Uterus (tissue), 4 donors: Measurements from ENCODE around the gene CLEC9A. TPM values are rescaled to one million over a fixed set of nuclear protein-coding genes. Genes with fewer than 3 reads are reported as not detected.

ENCODE experiments used
- DNase-seq, 2 donors: peaks; one replicate each; pipeline ENCODE4 v3.0.0-alpha.2; 2019 to 2020
- H3K27ac ChIP-seq, 2 donors: fragments of 200-600 bp; sonication (generic); 1 replicate in 1 of 2; 2 replicates in 1 of 2; pipeline ENCODE4 v1.5.1; 2016 to 2018
- H3K27me3 ChIP-seq, 2 donors: fragments of 200-600 bp; sonication (generic); one replicate each; pipeline ENCODE4 v1.5.1; 2018 to 2019; ENCODE audit warnings: control low read depth in 1 of 2
- H3K36me3 ChIP-seq, 2 donors: fragments of 200-600 bp; sonication (generic); one replicate each; pipeline ENCODE4 v1.5.1; 2019; ENCODE audit warnings: control low read depth in 1 of 2
- H3K4me1 ChIP-seq, 2 donors: fragments of 200-600 bp; sonication (generic); one replicate each; pipeline ENCODE4 v1.5.1; 2018 to 2019; ENCODE audit warnings: control low read depth in 1 of 2
- H3K4me3 ChIP-seq, 2 donors: fragments of 200-600 bp; sonication (generic); 1 replicate in 1 of 2; 2 replicates in 1 of 2; pipeline ENCODE4 v1.5.1; 2018 to 2019; ENCODE audit warnings: mild to moderate bottlenecking in 1 of 2
- H3K9me3 ChIP-seq, 2 donors: fragments of 200-600 bp; sonication (generic); one replicate each; pipeline ENCODE4 v1.5.1; 2019; ENCODE audit warnings: control low read depth in 1 of 2
- POLR2A ChIP-seq, 2 donors: fragments of 450-650 bp; IDR thresholded peaks; one replicate each; pipeline ENCODE4 v1.6.1; 2016; ENCODE audit warnings: antibody characterized with exemption in 2 of 2, mild to moderate bottlenecking in 1 of 2, moderate library complexity in 1 of 2
- intact Hi-C: fragments of 100-400 bp; cut with DNase I; formaldehyde crosslinking; loops from one replicate; pipeline ENCODE4 v1.15.1; 2023; ENCODE audit warnings: low total_unique reads
- total RNA-seq, 4 donors: library from RNA; depleted of rRNA in 3 of 4; stranded (reverse); fragments of >200 nt in 3 of 4; gene quantifications; one replicate each; pipeline versions ENCODE4 v1.1.0 to v1.2.4, GENCODE V29; 2014 to 2023
- TF ChIP-seq, protein P1 (sequence below), 4 experiments: fragments of 200-600 bp in 2 of 4; fragments of 450-650 bp in 2 of 4; sonication (generic) in 2 of 4; IDR thresholded peaks; one replicate each; pipeline ENCODE4 v1.5.1; 2016 to 2019; ENCODE audit warnings: antibody characterized with exemption in 4 of 4, mild to moderate bottlenecking in 2 of 4, moderate library complexity in 1 of 4
- donor health status: DM: yes; HTN: yes; CAD: no.

Gene CLEC9A
- total RNA-seq, 4 donors from 2014 or later = 0.90 TPM; not detected in 3

DNA sequence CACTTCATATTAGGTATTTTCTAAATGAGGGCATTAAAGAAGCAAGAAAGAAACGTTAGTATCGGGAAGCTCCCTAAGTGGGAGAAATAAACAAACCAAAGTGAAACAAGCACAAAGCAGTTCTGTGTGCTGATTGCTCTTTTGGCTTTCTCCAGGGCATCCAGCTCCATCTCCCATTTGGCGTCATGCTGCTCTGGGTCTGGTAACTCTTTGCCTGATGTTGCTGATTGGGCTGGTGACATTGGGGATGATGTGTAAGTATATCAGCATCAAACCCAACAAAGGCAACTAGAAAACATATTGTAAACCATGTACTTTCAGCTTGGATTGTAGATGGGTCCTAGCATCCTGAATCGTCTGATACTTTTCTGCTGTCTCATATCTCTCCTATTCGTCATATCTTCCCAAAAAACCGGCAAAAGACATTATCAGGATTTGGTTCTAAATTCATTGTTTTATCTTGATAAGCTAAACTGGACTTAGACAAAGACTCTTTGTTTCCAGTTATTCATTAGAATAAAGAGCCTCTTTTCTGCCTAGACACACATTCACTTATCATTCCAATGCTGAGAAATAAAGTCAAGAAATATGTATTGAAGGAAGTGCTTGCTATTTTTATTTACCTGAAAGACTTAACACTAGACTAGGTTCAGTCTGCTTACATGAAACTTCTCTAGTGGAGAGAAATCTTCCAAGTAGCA lies 17.7 kb upstream of the CLEC9A start:
- no peak for TF ChIP-seq POLR2A (IDR thresholded peaks at IDR 0.05)
- TF ChIP-seq, protein P1, sequence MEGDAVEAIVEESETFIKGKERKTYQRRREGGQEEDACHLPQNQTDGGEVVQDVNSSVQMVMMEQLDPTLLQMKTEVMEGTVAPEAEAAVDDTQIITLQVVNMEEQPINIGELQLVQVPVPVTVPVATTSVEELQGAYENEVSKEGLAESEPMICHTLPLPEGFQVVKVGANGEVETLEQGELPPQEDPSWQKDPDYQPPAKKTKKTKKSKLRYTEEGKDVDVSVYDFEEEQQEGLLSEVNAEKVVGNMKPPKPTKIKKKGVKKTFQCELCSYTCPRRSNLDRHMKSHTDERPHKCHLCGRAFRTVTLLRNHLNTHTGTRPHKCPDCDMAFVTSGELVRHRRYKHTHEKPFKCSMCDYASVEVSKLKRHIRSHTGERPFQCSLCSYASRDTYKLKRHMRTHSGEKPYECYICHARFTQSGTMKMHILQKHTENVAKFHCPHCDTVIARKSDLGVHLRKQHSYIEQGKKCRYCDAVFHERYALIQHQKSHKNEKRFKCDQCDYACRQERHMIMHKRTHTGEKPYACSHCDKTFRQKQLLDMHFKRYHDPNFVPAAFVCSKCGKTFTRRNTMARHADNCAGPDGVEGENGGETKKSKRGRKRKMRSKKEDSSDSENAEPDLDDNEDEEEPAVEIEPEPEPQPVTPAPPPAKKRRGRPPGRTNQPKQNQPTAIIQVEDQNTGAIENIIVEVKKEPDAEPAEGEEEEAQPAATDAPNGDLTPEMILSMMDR (IDR thresholded peaks at IDR 0.05) = no peak
- Histone ChIP-seq H3K36me3 (no peaks in the 10 kb centered on the region), H3K27me3 (no peaks in the 10 kb centered on the region), H3K27ac (no peak overlapping the region), H3K4me3 (no peak overlapping the region), H3K9me3 (no peaks in the 10 kb centered on the region), H3K4me1 (no peaks in the 10 kb centered on the region)
- intact Hi-C loops = no loop called here
- DNase-seq = no peak

DNA sequence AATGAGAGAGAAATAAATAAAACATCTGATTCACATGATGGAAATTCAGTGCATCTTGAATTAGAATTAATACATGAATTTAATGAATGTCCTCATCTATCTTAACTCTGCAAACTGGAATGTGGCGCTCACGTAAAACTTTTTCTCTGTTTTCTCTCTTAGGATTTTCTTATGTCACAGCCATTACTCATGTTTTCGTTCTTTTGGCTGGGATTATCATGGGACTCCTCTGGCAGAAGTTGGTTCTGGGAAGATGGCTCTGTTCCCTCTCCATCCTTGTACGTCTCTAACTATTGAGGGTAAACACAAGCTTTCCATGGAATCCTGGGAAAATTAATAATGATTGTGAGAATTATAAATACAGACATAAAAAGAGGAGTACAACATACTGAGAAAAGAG lies 15.0 kb upstream of the CLEC9A start:
- intact Hi-C loops = no loop called here
- Histone ChIP-seq H3K4me3 (no peak overlapping the region), H3K27ac (no peak overlapping the region), H3K4me1 (no peaks in the 10 kb centered on the region), H3K9me3 (no peaks in the 10 kb centered on the region), H3K36me3 (no peaks in the 10 kb centered on the region), H3K27me3 (no peaks in the 10 kb centered on the region)
- TF ChIP-seq, protein P1 (IDR thresholded peaks at IDR 0.05) = no peak
- no peak for TF ChIP-seq POLR2A (IDR thresholded peaks at IDR 0.05)
- no peak for DNase-seq

- DNase-seq = no peak
- intact Hi-C loops = no loop called here
- H3K4me3 ChIP-seq = no peak overlapping the region
- no peaks in the 10 kb centered on the region for H3K9me3 ChIP-seq
- no peak overlapping the region for H3K27ac ChIP-seq
- TF ChIP-seq POLR2A (IDR thresholded peaks at IDR 0.05) = no peak
- TF ChIP-seq, protein P1 (IDR thresholded peaks at IDR 0.05) = no peak
- H3K4me1 ChIP-seq = no peaks in the 10 kb centered on the region
- no peaks in the 10 kb centered on the region for H3K36me3 ChIP-seq
- no peaks in the 10 kb centered on the region for H3K27me3 ChIP-seq
These were observed 13.6 kb upstream of the CLEC9A start for GRCh38 chr12:10016881-10017280.

DNA sequence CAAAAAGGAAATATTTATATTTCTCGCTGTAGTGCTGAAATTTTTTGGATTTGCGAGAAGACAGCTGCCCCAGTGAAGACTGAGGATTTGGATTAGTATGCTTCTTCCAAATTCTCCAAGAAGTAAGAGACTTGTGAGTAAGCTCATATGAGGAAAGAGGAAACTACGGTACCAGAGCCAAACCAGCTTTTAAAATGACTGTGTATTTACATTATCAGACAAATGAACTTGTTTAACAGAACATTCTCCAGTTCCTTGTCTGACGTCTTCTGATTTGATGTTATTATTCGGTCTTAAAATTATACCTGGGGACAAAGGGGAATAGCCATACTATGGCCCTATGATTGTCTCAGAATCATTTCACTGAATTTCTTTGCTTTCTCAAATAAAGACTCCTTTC lies 12.1 kb upstream of the CLEC9A start:
- intact Hi-C loops = no loop called here
- no peak for DNase-seq
- H3K4me3 ChIP-seq = no peak overlapping the region
- no peaks in the 10 kb centered on the region for H3K36me3 ChIP-seq
- H3K27ac ChIP-seq = no peak overlapping the region
- H3K27me3 ChIP-seq = no peaks in the 10 kb centered on the region
- no peaks in the 10 kb centered on the region for H3K9me3 ChIP-seq
- no peaks in the 10 kb centered on the region for H3K4me1 ChIP-seq
- TF ChIP-seq, protein P1 (IDR thresholded peaks at IDR 0.05) = no peak
- TF ChIP-seq POLR2A (IDR thresholded peaks at IDR 0.05) = no peak

DNA sequence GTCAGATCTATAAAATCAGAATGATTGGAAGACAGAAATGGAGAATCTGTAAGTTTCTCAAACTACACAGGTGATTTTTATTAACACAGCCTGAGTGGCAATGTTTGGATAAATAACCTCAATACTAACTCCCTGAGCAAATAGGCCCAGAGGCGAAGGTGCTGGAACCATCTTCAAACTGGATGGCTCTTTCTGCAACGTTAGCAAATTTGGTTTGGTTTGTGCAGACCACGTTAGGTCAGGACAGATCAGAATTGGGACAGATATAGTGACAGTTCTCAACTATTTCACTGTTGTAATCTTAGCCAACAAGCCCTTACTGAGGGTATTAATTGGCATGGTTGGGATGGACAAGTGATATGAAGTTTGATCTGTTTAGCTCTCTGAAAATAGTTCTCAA lies 9.1 kb upstream of the CLEC9A start:
- Histone ChIP-seq H3K36me3 (no peaks in the 10 kb centered on the region), H3K27me3 (no peaks in the 10 kb centered on the region), H3K4me1 (no peaks in the 10 kb centered on the region), H3K27ac (no peak overlapping the region), H3K4me3 (no peak overlapping the region), H3K9me3 (no peaks in the 10 kb centered on the region)
- TF ChIP-seq, protein P1 (IDR thresholded peaks at IDR 0.05) = no peak
- no peak for TF ChIP-seq POLR2A (IDR thresholded peaks at IDR 0.05)
- no peak for DNase-seq
- intact Hi-C loops = no loop called here
